Stimulated activated naive CD4-positive, alpha-beta T cell (primary cell): ENCODE results near the gene S1PR3.

ENCODE experiments used
- DNase-seq, 6 experiments: peaks; one replicate each; lab custom pipeline; 2025; lab: John Stamatoyannopoulos, UW

S1PR3 gene

DNA sequence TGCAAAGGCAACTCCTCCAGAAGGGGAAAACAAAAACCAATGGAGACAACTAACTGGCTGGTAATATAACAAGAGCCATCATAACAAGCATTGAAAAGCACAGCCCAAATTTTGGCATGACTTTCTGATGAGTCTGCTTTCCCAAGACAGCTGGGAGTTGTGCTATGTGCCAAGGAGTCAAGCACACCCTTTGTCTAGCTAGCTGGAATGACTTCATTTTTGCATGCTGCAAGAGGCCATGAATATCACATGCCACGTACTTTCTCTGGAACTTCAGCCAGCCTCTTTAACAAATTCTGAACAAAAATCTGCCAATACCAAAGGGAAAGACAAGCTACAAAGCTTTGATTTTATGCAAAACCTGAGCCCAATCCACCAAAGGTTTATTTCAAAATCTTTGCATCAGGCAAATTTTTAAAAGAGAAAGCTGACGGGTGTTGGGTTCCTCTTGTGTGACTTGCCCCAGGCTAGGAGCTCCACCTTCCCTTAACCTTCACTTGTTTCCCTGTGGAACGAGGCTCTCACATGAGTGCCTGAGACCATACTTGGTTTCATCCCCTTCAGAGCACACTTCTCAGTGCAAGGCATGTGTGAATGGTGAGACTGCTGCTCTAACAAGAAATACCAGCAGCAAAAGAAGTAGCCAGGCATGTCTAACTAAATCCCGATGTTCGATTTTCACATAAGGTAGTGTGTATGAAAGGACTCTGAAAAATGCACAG lies 47.3 kb downstream of the S1PR3 start:
- DNase-seq = no peak

DNA sequence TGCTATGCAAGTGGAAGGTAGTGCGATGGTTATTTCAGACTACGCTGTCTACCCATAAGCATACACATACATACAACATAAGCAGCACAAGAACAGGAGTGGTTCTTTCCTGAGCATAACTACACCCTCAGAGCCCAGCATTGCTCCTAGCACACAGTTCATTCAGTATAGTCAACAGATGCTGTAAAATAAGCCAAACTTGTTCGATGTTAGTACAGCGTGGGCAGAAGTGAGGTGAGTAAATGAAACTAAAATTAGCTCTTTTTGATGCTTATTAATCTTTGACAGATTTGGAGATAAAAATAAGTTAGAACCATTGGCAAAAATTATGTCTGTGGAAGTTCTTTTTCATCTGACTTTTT lies 47.8 kb downstream of the S1PR3 start:
- DNase-seq = no peak

DNA sequence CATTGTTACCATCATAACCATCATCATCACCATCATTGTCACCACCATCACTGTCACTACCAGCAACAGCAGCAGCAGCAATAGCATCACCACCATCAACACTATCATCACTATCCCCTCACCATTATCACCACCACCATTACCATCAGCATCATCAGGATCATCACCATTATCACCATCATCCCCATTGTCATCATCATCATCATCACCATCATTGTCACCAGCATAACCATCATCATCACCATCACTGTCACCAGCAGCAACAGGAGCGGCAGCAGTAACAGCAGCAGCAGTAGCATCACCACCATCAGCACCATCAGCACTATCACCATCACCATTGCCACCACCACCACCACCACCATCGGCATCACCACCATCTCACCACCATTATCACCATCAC lies 48.4 kb downstream of the S1PR3 start:
- DNase-seq = no peak

DNA sequence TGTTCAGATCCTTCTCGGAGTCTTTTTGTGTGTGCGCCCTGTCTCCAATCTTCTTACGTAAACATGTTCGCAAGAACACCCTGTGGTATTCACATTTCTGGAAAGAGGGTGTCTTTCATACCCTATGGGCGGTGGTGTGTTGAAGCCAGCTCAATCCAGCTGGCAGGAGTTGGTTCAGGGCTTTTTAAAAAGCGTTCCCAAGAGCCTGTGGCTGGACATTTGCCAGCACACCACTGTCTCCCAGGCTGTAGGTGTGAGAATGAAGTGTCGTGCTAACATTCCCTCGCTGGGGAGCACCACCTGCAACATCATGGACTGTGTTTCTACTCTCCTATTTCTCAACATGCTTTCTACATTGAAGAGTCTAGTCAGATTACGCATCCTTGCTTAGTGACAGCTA lies 51.7 kb downstream of the S1PR3 start:
- no peak for DNase-seq

DNA sequence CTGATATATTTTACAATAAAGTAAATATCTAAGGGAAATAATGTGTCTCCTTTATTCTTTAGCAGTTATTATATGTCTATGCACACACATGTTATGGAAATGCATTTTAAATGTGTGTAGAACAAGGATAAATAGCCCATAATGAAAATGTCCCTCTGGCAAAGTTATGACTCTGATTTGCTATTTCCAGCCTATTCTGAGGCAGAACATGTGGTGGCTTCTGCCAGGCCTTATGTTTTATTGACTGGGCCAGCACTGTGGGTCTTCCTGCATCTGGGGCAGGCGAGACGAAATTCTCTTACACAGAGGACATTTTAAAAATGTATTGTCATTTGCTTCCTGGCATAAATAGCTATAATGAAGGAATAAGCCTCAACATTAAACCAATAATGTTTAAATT lies 52.8 kb downstream of the S1PR3 start:
- DNase-seq = no peak

DNA sequence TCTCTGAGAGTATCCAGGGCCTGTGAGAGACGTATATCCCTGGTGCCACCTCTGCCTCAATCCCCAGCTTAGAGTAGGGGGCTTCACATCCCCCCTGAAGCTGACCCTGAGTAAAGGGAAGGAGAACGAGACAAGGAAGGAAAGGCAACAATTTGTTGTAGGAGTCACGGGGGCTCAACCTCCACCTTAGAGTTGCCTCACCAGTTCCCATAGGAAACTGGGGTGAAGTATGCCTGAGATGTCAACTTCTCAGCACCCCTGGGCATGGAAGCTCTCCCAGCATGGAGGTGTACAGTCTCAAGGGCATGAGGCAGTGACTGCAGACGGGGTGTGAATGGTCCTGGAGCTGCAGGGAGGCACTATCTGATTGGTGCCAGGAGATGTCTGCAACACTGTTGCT lies 53.6 kb downstream of the S1PR3 start:
- DNase-seq = no peak

DNA sequence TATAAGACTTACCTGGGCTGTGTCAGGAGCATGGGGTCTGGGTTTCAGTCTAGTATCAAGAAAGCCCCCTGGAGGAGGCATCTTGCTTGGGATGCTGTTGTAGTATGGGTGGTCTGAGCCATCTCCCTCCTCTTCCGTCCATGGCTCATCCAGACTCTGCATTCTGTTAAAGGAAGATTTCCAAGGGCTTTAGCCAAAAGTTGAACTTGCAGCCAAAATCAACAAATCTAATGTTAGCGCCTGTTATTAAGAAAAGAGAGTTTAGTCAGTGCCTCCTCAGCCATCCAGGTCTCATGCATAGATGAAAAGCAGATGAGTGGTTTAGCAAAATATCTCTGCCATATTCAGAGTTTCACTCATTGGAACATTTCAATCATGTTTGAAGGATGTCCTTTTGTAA lies 55.6 kb downstream of the S1PR3 start:
- no peak for DNase-seq

DNA sequence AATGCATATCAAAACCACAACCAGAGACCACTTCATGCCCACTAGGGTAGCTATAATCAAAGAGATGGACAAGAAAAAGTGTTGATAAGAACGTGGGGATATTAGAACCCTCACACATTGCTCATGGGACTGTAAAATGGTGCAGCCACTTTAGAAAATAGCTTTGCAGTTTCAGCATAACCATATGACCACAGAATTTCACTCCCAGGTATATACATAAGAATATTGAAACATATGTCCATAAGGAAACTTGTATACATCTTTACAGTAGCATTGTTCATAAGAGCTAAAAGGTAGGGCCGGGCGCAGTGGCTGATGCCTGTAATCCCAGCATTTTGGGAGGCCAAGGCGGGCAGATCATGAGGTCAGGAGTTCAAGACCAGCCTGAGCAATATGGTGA lies 56.4 kb downstream of the S1PR3 start:
- DNase-seq = no peak

DNA sequence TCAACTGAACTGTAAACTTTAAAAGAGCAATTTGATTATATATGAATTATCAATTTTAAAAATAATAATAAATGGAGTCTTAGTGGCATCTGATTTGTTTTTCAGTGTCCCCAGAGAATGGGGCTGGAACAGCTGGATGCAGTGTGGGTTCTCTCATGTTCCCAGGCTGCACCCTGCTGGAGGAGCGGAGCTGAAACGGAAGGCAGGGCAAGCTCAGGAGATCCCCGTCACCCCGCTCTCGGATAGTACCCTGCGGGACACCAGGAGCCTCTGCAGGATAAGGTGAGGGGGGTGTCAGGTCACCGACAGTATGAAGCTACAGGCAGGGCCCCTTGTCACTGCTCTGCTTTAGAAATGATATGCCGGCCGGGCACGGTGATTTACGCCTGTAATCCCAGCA lies 57.3 kb downstream of the S1PR3 start:
- DNase-seq = no peak

DNA sequence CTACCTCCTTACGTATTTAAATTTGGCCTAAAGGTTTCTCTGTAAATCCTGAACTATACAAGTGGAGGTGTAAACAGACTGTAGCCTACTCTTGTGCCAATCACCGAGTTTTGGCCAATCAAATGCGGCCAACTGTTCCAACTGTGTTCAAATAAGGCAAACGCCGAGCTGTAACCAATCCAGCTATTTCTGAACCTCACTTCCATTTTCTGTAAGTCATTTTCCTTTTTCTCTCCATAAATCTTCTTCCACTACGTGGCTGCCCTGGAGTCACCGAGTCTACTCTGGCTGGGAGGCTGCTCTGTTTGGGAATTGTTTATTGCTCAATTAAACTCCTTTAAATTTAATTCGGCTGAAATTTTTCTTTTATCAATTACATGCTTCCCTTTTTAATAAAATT lies 58.4 kb downstream of the S1PR3 start:
- no peak for DNase-seq

DNA sequence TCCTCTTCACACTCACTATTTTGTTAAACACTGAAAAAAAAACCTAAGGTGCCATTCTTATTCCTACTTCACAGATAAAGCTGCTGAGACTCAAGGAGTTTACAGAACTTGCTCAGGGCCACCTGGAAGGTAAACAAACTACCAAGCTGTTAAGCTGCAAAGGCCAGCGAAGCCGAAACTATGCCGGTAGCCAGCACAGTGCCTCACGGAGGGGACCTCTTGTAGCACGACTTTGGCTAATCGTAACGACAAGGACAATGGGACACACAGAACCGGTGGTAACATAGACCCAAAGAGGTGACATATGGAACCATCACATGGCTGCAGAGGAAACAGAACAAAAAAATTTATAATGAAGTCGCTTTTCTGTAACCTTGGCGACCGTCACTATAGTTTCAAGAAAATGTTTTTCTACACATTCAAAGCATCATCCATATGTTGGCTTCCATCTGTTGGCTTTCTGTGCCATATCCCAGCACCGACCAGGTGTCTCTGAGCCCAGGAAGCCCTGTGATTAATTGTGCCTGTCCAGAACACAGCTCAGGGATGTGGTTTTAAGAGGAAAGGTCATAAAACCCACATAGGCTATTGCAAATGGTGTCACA lies 60.3 kb downstream of the S1PR3 start:
- no peak for DNase-seq

DNA sequence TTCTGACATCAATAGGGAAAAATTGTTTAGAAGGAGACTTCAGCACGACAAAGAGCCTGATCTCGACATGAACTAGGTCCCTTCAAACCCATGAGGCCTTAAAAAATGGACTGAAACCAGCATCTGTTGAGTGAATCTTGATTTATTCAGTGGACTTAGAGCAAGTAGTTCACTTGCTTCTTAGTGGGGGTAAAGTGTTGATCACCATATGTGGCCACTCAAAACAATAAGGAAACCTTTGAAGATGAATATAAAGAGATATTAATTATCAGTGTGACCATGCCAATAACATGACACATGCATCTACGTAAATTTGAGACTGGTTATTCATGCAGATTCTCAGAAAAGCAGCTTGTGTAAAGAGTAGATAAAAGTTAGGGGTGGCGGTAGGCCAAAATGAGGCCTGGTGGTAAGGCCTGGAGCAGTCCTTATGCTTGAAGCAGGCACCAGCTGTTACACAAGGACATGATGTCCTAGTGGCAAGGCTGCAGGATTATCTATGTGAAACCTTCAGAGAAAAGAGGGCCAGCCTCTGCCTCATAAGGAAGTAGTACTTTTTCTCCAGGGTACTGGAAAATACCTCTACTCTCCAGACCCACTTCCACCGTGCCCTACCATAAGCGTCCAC lies 61.3 kb downstream of the S1PR3 start:
- no peak for DNase-seq

DNA sequence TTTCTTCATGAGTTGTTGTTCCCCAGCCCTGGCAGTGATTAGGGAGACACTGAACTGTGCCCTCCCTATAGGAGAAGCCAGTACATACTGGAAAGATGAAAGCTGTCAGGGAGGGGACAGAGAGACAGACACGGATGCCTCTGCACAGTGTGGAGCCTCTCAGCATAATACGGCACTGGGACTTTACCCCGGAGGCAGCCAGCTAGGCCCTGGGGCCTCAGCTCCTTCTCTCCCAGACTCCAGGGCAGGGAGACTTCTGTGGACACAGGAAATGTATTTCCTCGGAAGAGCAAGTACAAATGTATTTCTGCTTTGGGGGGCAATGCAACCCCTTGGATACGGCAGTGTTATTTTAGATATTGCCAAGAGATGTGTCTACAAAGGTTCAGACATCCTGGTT lies 62.0 kb downstream of the S1PR3 start:
- DNase-seq = no peak
